Measurements from ENCODE around the gene SRGN.
A peak's percentile ranks its signal among the peaks of the same experiment; 100 is the strongest.
"Not testable (repeated sequence)": the region's sequence is repeated elsewhere in the genome, so short reads cannot be mapped to it uniquely, and the experiment has no call there.

SRGN gene

DNA sequence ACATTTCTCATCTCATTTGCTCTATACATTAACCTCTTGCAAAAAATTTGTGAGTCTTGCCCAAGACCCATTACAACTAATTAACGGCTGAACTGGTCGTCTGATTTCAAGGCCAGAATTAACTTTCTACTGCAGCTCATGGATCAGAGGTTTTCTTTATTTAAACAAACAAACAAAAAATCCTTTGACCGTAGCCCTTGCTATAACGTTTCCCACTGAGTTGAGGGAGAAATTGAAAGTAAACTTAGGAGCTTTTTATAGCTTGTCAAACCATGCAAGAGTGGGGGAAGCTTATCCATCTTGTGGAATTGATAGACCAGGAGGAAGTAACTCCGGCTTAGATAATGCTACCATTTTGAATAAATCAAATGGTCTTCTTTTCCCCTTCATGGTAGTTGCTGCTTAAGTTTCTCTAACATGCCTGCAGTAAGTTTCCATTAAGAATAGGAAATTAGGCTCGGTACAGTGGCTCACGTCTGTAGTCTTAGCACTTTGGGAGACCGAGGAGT, 3.3 kb downstream of the SRGN start:
- peak; percentile 31 to 63 (median 46) for DNase-seq

DNA sequence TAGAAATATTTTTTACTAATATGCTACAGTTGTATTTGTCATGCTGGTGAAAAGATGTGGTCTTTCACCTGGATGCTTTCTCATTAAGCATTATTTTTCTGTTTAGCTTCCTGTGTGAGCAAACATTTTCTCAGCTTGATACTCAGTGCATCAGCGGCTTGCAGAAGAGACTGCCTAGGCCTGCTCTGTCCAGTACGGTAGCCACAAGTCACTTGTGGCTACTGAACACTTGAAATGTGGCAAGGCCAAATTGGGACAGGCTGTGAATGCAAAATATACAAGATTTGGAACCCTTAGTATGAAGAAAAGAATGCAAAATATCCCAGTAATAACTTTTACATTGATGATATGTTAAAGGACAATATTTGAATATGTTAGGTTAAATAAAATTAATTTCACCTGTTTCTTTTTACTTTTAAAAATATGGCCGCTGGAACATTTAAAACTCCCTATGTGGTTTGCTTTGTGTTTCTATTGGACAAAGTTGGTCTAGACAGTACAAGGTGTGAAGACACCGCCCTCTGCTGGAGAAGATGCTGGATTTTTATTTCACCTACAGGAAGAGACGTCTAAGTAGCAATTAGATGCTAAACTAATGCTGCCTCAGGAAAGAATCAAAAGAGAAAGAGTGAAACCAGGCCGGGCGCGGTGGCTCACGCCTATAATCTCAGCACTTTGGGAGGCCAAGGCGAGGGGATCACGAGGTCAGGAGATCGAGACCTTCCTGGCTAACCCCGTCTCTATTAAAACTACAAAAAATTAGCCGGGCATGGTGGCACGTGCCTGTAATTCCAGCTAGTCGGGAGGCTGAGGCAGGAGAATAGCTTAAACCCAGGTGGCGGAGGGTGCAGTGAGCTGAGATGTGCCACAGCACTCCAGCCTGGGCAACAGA, 5.3 kb downstream of the SRGN start:
- DNase-seq: peak; percentile 79 to 84 (median 82)

DNA sequence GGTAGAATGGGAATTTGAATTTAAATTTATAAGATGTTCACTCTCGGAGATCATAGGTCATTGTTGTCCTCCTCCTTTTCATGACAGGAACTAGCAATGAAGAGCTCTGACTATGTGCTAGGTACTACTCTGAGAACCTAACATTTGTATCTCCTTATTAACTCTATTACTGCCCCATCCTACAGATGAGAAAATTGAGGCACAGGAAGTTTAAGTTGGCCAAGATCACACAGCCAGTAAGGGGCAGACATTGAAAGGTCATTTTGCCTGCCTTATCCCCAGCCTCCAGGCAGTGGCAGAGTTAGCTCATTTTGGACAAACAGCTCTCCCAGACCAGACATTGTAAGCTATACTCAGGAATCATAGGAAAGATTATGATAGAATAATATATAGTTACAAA, 6.0 kb downstream of the SRGN start:
- peak; percentile 43 to 59 (median 57) for DNase-seq

DNA sequence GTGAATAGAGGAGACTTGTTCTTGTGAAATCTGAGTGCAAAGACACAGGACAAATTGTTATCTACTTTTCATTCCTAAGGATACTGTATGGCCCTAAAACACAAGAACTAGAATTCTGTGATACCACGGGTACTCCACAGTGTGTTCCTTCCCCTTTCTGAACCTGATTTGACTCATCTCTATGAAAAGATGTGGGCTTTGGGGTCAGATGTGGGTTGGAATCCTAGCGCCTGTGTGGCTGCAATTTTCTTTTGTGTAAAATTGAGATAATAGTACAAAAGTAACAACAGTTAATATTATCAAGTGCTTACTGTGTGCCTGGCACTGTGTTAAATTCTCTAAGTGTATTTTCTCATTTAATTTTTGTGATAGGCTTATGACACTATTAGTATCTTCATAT, 8.1 kb downstream of the SRGN start:
- peak; percentile 59 to 75 (median 65) for DNase-seq

DNA sequence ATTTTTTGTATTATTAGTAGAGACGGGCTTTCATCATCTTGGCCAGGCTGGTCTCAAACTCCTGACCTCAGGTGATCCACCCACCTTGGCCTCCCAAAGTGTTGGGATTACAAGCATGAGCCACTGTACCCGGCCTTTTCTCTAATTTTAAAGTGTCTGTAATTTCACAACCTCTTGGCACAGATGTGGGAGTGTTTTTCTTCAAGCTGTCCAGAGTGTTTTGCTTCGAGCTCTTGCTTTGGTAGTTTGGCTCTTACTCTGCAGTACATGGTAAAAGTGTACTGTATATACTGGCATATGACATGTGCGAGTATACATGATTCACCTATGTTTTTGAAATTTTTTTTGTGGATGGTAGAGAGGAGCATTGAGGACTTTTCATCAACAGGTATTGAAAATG, 9.8 kb downstream of the SRGN start:
- DNase-seq: peak in 2 of 3 donors; percentile 17 to 29

DNA sequence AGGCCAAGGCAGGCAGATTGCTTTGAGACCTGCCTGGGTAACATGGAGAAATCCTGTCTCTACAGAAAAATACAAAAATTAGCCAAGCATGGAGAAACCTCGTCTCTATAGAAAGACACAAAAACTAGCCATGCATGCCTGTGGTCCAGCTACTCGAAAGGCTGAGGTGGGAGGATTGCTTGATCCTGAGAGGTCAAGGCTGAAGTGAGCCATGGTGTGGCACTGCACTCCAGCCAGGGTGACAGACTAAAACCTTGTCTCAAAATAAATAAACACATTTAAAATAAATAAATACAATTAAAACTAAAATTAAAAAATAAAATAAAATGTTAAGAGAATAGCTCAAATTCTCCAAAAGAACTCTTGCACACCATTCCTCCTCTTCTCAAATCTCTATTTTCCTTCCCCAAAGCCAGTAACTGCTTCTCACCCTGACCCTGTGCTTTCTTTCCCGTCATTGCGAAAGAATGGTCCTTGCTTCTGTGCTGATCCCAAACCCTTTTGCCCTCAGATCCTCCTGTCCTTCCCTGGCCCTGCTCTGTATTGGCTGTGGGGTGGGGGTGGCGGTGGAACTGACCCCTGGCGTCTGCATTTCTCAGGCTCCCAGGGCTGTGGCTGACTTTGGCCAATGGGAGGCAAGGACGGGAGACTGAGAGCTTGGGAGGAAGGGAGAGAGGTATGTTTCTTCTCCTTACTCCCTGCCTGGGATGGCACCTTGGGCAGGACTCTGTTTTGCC, 12.4 kb downstream of the SRGN start:
- peak in 2 of 3 donors; percentile 17 to 22 for DNase-seq

DNA sequence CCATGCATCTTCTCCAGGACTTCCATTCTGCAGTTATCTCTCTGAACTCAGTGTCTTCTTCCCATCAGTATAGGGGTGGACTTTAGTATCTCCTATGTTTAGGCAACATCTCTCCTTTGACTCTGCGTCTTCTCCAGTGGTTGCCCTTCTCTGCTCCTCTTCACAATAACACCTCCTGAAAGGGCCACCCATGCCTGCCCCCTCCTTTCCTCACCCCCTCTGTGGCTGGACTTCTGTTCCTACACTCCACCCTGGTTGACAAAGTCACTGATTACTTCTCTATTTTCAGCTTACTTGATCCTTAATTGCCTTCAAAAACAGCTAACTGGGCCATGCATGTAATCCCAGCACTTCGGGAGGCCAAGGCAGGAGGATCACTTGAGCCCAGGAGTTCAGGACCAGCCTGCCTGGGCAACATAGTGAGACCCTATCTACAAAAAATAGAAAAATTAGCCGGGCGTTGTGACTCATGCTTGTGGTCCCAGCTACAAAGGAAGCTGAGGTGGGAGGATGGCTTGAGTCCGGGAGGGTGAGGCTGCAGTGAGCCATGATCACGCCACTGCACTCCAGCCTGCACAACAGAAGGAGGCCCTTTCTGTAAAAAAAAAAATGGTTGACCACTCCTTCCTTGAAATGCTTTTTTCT, 13.7 kb downstream of the SRGN start:
- DNase-seq: peak; percentile 83 to 87 (median 87)

DNA sequence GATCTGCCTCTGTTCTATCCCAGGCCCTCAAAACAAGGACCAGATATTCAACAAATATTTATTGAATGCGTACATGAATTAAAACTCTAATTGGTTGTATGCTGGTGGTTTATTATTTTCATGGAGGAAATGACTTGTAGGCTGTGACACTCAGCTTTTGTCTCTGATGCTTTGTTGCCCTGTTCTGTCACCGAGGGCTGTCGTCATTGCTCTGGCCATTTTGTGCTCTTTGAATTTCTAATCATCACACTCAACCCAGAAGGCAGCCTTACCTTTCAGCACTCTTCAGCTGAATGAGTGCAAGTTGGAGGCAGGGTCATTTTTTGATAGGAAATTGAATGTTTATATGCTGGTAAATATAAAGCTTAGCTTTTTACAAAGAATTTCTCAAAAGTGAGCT, 14.5 kb downstream of the SRGN start:
- DNase-seq: peak in 2 of 3 donors; percentile 21 to 38

DNA sequence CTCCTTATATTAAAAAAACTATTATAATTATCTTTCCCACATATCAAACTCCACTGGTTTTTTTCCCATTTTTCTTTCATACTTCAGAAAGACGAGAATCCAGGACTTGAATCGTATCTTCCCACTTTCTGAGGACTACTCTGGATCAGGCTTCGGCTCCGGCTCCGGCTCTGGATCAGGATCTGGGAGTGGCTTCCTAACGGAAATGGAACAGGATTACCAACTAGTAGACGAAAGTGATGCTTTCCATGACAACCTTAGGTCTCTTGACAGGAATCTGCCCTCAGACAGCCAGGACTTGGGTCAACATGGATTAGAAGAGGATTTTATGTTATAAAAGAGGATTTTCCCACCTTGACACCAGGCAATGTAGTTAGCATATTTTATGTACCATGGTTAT, 15.9 kb downstream of the SRGN start:
- DNase-seq: no peak

DNA sequence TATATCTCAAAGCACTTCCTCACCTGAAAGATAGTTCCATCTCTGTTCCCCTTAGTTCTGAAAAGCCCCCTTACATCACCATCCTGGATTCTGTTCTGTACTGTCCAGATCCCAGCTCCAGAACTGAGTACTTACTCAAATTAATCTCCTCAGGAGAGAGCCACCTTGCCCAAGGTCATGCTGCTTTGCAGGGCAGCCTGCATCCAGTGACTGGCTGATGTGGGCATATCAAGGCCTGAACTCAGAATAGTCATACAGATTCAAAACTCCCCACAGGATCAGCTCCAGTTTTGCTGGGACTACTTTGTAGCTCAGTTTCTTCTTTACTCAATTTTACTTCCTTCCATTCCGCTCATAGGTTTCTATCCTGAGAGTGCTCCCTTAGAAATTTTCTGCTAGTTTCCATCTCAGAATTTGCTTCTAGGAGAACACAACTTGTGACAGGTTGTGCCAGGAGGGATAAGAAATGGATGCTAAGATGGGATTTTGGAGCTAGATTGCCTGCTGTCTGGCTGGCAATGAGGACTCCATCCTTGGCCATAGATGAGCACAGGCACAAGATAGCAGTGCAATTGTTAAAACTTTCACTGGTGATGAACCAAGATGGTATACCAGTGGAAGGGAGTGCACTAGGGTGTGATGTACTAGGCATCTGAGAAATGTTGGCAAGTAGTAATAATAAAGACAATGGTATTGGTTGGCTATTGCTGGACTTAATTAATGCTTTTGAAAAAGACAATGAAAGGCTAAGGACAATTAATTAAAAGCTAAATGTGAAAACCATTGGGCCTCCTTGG, 17.3 kb downstream of the SRGN start:
- DNase-seq: peak in 2 of 3 donors; percentile 36 to 44

DNA sequence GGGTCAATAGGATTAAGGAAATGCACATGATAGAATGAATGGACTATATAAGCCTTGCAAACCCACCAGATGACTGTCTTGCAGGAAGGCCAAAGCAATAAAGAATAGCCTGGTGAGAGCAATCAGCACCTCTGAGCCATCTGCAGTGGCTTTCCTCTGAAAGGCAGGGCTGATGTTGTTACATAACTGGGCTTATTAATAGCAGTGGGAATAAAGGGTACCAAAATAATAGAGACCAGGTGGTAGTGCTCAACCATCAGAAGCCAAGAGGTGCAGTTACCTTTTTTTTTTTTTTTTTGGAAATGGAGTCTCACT, 19.2 kb downstream of the SRGN start:
- peak in 1 of 3 donors; percentile 62 for DNase-seq

DNA sequence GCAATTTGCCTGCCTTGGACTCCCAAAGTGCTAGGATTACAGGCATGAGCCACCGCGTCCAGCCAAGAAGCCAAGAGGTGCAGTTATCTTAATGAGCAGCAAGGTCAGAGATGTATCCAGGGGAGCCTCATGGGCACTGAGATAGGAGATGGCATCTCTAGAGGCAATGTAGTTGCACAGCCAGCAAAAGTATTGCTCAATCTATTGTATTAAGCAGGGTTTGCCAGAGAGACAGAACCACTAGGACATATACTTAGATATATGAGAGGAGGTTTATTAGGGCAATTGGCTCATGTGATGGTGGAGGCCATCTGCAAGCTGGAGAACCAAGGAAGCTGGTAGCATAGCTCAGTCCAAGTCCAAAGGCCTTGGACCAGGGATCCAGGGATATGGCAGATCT, 19.8 kb downstream of the SRGN start:
- peak; percentile 43 to 60 (median 53) for DNase-seq

DNA sequence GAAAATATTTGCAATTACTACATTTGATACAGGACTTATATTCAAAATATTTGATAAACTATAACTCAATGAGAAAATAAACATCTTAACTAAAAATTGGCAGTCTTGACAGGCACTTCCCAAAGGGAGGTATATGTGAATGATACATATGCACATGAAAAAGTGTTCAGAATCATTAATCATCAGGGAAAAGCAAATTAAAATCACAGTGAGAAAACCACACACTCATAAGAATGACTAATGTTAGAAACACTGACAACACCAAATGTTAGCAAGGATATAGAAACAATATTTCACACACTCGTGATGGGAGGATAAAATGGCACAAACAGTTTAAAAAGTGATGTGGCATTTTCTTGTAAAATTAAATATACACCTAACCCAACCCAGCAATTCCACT, 32.0 kb downstream of the SRGN start:
- peak in 2 of 3 donors; percentile 19 to 26 for DNase-seq

DNA sequence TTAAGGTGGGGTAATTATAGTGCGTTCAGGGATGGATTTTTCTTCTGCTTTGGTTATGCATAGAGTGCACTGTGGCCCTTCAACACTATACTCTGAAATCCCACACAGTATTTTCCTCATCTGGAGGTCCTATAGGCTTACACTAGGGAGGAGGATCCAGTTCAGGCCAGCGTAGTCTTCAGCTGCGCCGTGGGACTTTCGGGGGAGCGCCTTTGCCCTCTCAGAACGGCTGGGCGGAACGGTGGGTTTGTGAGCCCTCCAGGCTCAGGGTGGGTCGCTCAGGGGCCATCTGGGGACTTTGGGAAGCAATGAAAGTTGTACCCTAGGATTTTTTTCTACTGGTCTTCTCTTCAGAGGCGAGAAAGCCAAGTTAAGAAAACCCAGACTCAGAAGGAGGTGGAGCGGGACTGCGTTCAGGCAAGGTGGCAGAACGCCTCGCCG, 35.4 kb downstream of the SRGN start:
- DNase-seq: peak; percentile 69 to 77 (median 73)

DNA sequence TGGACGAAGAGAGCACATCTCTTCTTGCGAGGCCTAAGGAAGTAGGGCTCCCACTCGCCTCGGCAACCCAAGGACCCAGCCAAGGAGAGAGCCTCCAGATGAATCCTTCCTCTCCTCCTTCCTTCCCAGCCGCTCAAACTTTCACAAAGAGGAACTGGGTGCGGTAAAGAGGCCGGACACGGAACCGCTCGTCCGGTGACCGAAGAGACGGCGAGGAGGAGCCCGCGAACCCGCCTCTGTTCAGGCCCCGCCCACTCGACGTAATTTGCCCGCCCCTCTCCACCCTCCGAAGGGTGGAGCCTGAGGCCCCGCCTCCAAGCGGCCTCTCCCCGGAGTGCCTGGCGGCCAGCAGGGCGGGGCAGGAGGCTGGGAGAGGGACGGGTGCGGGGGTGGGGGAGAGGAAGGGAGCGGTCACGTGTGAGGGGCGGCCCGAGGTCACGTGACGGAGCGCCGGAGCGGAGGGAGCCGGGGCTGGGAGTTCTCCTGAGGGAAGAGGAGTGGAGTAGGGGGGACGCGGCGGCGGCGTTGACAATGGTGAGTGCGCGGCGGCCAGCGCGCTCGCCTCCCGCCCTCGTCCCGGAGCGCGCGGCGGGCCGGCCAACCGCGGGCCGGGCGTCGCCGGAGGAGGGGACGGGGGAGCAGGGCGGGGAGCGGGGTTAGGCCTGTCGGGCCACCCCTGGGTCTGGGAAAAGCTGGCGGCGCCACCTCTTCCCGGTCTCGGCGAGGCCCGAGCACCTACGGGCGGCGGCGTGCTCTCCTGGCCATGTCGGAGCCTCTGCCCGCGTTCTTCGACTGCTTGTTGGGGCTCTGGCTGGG, 36.1 kb downstream of the SRGN start, which contains the start of gene VPS26A:
TSS of gene VPS26A (plus strand) at position 432 of the 816 bp plus-strand sequence. CDS start at position 532, 100 bp downstream.
- peak; percentile 99 to 100 (median 100) for DNase-seq

DNA sequence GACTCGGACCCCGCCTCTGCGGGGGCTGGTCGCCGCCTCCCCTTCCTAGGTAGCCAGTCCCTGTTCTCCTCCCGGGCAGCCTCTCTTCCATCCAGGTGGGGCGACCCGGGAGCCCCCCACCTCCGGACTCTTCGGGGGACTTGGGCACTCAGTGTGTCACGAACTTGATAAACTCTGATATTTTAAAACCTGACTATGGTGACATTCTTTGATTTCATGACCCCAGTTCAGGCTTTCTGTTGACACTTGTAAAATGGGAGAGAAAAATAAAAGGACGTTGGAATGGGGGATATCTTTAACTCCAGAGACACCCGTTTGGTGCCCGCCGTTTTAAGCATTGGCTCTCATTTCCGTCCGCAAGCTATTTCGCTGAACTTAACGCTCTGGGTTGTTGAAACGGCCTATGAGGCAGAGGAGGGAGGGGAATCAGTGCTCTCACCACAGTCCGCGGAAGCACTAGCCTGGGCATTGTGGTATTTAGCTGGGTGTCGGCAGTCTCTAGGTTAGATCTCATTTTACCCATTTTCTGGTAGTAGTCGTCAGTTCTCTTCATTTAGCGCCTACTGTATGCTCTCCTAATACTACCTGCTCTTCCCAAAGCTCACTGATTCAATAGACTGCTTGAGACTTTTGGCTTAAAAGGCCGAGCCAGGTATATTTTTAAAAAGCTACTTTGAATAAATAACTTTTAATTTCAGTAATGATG, 36.8 kb downstream of the SRGN start:
- peak; percentile 74 to 78 (median 74) for DNase-seq

DNA sequence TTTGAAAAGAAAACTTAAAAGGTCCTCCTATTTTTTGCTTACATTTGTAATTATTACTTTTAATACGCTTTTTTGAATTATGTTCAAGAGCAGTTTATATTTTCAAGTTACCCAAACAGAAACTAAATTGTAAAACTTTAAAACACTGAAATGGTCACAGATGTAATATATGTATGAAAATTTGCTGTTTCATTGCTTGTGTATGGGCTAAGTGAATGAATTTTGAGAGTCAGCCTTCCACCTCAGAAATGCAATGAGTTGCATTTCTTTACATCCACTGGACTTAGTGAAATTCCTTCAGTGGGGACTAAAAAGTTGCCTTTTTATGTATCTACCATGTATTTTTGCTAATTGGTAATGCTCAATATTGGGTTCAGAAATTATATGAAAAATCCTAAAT, 37.7 kb downstream of the SRGN start:
- no peak for DNase-seq

DNA sequence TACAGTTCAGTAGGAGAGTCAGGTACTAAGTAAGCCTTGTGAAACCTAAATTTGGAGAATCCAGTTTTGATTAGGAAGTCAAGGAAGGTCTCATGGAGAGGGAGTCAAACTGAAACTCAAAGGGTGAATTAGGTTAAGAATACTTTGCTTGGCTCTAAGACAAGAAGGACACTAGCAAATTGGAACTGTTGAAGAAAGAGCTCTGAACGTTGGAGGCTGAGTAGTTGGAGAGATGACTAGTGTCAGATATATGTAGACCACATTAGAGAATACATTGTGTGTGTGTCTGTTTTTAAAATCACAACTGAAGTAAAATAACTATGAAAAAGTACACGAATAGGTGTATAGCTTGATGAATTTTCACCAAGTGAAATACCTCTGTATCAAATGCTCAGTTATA, 42.3 kb downstream of the SRGN start:
- DNase-seq: no peak

DNA sequence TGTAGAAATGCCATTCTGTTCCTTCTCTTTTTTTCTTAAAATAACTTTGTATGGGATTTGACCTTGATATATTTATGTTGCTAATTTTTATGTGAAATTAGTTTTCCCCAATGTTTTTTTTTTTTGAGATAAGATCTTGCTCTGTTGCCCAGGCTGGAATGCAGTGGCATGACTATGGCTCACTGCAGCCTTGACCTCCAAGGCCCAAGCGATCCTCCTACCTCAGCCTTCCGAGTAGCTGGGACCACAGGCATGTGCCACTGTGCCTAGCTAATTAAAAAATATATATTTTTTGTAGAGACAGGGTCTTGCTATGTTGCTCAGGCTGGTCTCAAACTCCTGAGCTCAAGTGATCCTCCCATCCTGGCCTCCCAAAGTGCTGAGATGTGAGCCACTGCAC, 52.1 kb downstream of the SRGN start:
- no peak for DNase-seq

DNA sequence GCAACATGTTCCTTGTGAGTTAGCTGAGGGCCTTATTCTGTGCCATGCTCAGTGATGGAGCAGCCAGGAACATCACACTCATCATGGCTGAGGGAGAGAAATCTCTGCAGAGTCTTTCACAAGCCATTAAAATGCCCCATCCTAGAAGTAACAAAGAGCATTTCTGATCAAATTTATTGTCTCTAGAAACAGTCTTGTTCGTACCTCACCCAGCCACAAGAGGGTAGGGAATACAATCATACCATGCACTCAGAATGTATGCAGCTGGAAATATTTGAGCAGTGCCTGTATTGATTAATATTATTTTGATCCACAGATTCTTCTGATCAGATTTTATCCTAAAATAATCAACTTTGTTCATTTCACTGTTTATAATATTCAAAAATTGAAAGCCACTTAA, 53.4 kb downstream of the SRGN start:
- no peak for DNase-seq

DNA sequence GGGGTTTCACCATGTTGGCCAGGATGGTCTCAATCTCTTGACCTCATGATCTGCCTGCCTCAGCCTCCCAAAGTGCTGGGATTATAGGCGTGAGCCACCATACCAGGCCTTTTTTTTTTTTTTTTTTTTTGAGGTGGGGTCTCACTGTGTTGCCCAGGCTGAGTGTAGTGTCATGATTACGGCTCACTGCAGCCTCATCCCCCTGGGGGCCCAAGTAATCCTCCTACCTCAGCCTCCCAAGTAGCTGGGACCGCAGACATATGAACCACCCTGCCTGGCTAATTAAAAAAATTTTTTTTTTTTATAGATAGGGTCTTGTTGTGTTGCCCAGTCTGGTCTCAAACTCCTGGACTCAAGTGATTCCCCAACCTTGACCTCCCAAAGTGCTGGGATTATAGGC, 54.2 kb downstream of the SRGN start:
- not testable (repeated sequence) for DNase-seq
